Kidney epithelial cell (primary cell): Measurements from ENCODE around the gene GTPBP1. TPM values are rescaled to one million over a fixed set of nuclear protein-coding genes. Genes with fewer than 3 reads are reported as not detected.

ENCODE experiments used
- DNase-seq: peaks from one replicate; pipeline ENCODE4 v3.0.0-alpha.2; 2010; ENCODE audit warnings: low read depth
- H3K27me3 ChIP-seq: 2 replicates; pipeline ENCODE4 v1.6.0; 2011; ENCODE audit warnings: low read length; ENCODE audit not compliant: control insufficient read depth, insufficient read depth
- H3K36me3 ChIP-seq: 2 replicates; pipeline ENCODE4 v1.5.1; 2011; ENCODE audit warnings: low read length; ENCODE audit not compliant: control insufficient read depth, insufficient read depth
- H3K4me3 ChIP-seq: 2 replicates; pipeline ENCODE4 v1.5.1; 2011; ENCODE audit warnings: low read depth, mild to moderate bottlenecking, control low read depth, low read length
- total RNA-seq: library from RNA; depleted of rRNA; stranded (reverse); fragments of >200 nt; gene quantifications from 2 replicates; pipeline ENCODE4 v1.2.3, GENCODE V29; 2015
- TF ChIP-seq, protein P1 (sequence below): IDR thresholded peaks from 2 replicates; pipeline ENCODE4 v1.5.1; 2011; ENCODE audit warnings: mild to moderate bottlenecking, moderate library complexity, low read length, control low read depth, inconsistent platforms; ENCODE audit not compliant: insufficient read depth, poor library complexity, severe bottlenecking

The GTPBP1 gene
- total RNA-seq, 1 donor from 2014 or later: 33.0 TPM

DNA sequence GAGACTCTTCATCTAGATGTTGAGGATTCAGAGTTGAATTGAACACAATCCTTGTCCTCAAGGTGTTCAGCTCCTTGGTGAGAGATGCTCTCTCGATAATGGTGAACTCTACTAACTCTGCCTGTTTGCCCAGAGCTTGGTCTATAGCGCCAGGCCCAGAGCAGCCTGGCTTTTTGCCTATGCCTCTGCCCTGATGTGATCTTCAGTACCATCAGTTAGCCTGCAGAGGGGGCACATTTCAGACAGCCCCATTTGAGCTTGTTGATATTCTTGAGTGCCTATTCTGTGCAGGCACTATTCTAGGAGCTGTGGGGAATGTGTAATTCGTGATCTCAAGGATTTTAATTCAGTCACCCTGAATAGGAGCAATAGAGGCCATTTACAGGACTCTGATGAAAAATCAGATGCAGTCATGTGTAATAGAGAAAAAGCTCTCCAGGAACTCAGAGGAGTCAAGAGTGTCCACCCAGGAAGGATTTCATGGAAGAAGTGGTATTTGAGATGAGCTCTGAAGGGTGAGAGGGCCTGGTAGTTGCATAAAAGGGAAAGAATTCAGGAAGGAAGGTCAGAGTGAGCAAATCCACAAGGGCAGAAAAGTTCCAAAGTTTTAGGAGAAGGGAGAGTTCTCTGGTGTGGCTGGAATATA lies 19.3 kb downstream of the GTPBP1 start:
- no peaks in the 10 kb centered on the region for H3K27me3 ChIP-seq
- H3K36me3 ChIP-seq: peaks cover 9% of the 10 kb centered on the region
- no peak overlapping the region for H3K4me3 ChIP-seq
- DNase-seq: no peak
- TF ChIP-seq, protein P1, sequence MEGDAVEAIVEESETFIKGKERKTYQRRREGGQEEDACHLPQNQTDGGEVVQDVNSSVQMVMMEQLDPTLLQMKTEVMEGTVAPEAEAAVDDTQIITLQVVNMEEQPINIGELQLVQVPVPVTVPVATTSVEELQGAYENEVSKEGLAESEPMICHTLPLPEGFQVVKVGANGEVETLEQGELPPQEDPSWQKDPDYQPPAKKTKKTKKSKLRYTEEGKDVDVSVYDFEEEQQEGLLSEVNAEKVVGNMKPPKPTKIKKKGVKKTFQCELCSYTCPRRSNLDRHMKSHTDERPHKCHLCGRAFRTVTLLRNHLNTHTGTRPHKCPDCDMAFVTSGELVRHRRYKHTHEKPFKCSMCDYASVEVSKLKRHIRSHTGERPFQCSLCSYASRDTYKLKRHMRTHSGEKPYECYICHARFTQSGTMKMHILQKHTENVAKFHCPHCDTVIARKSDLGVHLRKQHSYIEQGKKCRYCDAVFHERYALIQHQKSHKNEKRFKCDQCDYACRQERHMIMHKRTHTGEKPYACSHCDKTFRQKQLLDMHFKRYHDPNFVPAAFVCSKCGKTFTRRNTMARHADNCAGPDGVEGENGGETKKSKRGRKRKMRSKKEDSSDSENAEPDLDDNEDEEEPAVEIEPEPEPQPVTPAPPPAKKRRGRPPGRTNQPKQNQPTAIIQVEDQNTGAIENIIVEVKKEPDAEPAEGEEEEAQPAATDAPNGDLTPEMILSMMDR: peak; percentile 59

- TF ChIP-seq, protein P1: no peak
- Histone ChIP-seq H3K36me3 (peaks cover 10% of the 10 kb centered on the region), H3K27me3 (no peaks in the 10 kb centered on the region), H3K4me3 (no peak overlapping the region)
- DNase-seq: no peak
These were observed 20.3 kb downstream of the GTPBP1 start for GRCh38 chr22:38725900-38726655.

GRCh38 chr22:38727123-38727522 lies 21.4 kb downstream of the GTPBP1 start:
- H3K4me3 ChIP-seq: no peak overlapping the region
- peaks cover 10% of the 10 kb centered on the region for H3K36me3 ChIP-seq
- TF ChIP-seq, protein P1: no peak
- no peaks in the 10 kb centered on the region for H3K27me3 ChIP-seq
- no peak for DNase-seq

DNA sequence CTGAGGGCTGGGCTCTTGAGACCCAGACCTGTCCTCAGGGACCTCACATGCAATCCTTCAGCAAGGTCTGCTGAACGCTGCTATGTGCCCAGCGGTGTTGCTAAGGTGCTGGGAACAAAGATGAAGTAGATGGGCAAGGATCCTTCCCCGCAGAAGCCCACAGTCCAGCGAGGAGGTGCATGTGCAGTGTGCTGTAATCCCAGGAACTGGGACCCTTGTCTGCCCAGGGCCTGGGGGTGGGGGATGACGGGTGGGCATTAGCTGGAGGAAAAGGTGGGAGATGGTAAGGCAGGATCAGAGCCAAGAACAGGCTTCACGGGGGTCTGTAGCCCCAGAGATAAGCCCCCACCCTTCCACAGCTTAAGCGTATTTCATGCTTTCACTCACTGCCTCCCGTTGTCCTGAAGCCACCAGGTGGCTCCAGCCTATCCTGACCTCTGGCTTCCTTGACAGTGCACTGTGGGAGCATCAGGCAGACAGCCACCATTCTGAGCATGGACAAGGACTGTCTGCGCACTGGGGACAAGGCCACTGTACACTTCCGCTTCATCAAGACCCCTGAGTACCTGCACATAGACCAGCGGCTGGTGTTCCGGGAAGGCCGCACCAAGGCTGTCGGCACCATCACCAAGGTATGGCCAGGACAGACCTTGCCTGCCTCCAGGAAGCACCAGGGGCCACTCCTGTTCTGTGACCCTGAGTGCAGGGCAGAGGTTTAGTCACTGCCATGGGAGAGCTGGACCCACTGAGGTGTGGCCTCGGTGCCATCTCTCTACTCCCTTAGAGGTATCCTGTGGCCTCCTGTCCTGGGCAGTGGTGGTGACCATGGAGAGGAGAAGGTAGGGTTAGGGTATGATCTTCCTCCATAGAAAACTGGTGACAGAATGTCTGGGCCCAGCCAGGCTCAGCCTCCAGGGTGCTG lies 22.0 kb downstream of the GTPBP1 start:
- no peaks in the 10 kb centered on the region for H3K27me3 ChIP-seq
- DNase-seq: no peak
- H3K4me3 ChIP-seq: no peak overlapping the region
- TF ChIP-seq, protein P1: no peak
- peaks cover 10% of the 10 kb centered on the region for H3K36me3 ChIP-seq

DNA sequence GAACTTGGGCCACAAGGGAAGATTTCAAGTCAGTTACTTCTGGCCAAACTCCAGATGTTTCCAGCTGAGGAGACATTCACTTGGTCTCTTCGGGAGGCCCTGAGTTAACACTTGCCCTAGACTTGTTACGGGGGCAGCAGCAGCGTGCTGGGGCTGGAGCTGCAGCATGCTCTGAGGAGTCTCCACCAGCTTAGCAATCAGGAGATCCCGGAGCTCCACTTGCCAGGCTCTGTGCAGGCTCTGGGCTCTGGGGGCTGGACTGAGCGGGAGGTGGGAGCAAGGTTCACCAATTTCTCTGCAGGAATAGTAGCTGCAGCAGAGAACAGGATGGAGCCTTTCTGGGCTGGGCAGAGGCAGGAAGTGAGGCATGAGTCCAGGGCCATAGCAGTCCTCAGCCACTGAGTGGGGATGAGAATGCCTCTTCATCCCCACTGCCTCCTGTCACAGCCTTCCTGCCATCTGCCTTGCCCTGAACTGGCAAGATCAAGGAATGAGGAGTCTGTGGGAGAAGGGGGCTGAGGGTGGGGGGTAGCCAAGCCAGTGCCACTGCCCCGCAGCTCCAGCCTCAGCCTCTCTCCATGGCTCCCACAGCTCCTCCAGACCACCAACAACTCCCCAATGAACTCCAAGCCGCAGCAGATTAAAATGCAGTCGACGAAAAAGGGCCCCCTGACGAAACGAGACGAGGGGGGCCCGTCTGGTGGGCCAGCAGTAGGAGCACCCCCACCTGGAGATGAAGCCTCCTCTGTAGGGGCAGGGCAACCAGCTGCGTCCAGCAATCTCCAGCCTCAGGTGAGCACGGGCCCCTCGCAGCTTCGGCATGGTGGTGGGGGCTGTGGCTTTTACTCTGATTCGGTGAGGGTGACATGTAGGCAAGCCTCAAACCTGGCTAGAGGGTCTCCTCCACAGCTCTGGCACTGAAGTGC lies 23.4 kb downstream of the GTPBP1 start:
- TF ChIP-seq, protein P1: no peak
- H3K27me3 ChIP-seq: no peaks in the 10 kb centered on the region
- H3K36me3 ChIP-seq: peaks cover 10% of the 10 kb centered on the region
- no peak for DNase-seq
- no peak overlapping the region for H3K4me3 ChIP-seq
